K562 (cell line): ENCODE data around the gene RNU6-1.

Experiments used
- BHLHE40 ChIP-seq: IDR thresholded peaks from 2 replicates; pipeline ENCODE4 v1.6.1; 2011; ENCODE audit warnings: low read length, improper control_type of control experiment
- CCAR2 ChIP-seq: fragments of 200-400 bp; formaldehyde crosslinking; IDR thresholded peaks from 2 replicates; pipeline ENCODE4 v1.6.1; 2017; ENCODE audit warnings: mild to moderate bottlenecking, low read depth, low read length
- EZH2 ChIP-seq: IDR thresholded peaks from 2 replicates; pipeline ENCODE4 v1.6.1; 2012; ENCODE audit warnings: low read depth, mild to moderate bottlenecking, inconsistent platforms, low read length, borderline replicate concordance
- POLR2A ChIP-seq: fragments of 450-650 bp; conservative IDR thresholded peaks from 2 replicates; pipeline ENCODE4 v1.6.1; 2016
- POLR3A ChIP-seq: IDR thresholded peaks from 2 replicates; pipeline ENCODE4 v1.6.1; 2011; ENCODE audit warnings: borderline replicate concordance, mild to moderate bottlenecking, moderate library complexity; ENCODE audit not compliant: insufficient read length, insufficient read depth; ENCODE audit errors: extremely low read depth
- RAD21 ChIP-seq, 2 experiments: fragments of 250-450 bp in 1 of 2; fragments of 450-650 bp in 1 of 2; sonication (Bioruptor Pico) in 1 of 2; formaldehyde crosslinking in 1 of 2; IDR thresholded peaks in 1 of 2; conservative IDR thresholded peaks in 1 of 2; 2 replicates each; pipeline versions ENCODE4 v1.4.0 to v1.8.0; 2020 to 2022; ENCODE audit warnings: mild to moderate bottlenecking in 2 of 2, moderate library complexity in 1 of 2
- TCF7 ChIP-seq: sonication (generic); IDR thresholded peaks from 2 replicates; pipeline ENCODE4 v1.6.1; 2016; ENCODE audit warnings: antibody characterized with exemption, borderline replicate concordance
- TRIM24 ChIP-seq, 2 experiments: fragments of 450-650 bp; IDR thresholded peaks; 2 replicates each; pipeline ENCODE4 v1.6.1; 2016
- ZNF143 ChIP-seq: sonication (generic); formaldehyde crosslinking; IDR thresholded peaks from 2 replicates; pipeline ENCODE4 v1.9.0; 2022; ENCODE audit warnings: mild to moderate bottlenecking, missing genetic modification reagents
- ZNF282 ChIP-seq: sonication (generic); formaldehyde crosslinking; IDR thresholded peaks from 2 replicates; pipeline ENCODE4 v1.8.1; 2023; ENCODE audit warnings: missing genetic modification reagents
- TF ChIP-seq, protein P1 (sequence below), 3 experiments: IDR thresholded peaks in 2 of 3; conservative IDR thresholded peaks in 1 of 3; 2 replicates each; pipeline ENCODE4 v1.5.1; 2011 to 2012; ENCODE audit warnings: low read length in 3 of 3, mild to moderate bottlenecking in 3 of 3, control low read depth in 2 of 3, improper control_type of control experiment in 1 of 3, inconsistent platforms in 1 of 3, low read depth in 1 of 3, mixed read lengths in 1 of 3, moderate library complexity in 1 of 3; ENCODE audit not compliant: insufficient read depth in 2 of 3
- TF ChIP-seq, protein P2 (sequence below): fragments of 450-650 bp; formaldehyde crosslinking; IDR thresholded peaks from 2 replicates; pipeline ENCODE4 v1.4.0; 2020; ENCODE audit warnings: mild to moderate bottlenecking, moderate library complexity
- TF ChIP-seq, protein P3 (sequence below): sonication (generic); formaldehyde crosslinking; IDR thresholded peaks from 2 replicates; pipeline ENCODE4 v1.8.1; 2023; ENCODE audit warnings: mild to moderate bottlenecking, missing genetic modification reagents, moderate library complexity
- TF ChIP-seq, protein P4 (sequence below), 3 experiments: fragments of 200-800 bp in 1 of 3; sonication (Bioruptor generic) in 1 of 3; sonication (generic) in 1 of 3; formaldehyde crosslinking in 1 of 3; IDR thresholded peaks; 2 replicates each; pipeline versions ENCODE4 v1.6.1 to v1.8.0; 2016 to 2022; ENCODE audit warnings: mild to moderate bottlenecking in 2 of 3, missing compliant biosample characterization in 2 of 3, missing genetic modification characterization in 2 of 3, missing genetic modification reagents in 1 of 3

DNA sequence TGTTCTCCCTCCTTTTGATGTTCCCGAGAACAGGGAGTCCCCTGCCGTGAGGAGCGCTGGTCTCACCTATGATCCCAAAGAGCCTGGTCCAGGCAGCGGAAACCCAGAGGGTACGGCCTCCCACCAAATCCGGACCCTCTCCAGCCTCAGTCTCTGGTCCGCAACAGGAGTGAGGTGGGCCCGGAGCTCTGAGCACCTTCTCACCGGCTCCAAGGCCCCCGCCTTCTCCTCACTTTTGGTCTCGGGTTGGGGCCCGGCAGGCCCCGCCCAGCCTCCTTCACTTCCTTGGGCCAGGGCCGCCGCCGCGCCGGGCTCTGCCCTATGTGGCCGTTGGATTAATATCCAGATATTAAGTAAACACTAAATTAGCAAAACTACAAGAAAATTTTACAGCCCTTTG lies 20.2 kb downstream of the RNU6-1 start:
- TF ChIP-seq, protein P1, sequence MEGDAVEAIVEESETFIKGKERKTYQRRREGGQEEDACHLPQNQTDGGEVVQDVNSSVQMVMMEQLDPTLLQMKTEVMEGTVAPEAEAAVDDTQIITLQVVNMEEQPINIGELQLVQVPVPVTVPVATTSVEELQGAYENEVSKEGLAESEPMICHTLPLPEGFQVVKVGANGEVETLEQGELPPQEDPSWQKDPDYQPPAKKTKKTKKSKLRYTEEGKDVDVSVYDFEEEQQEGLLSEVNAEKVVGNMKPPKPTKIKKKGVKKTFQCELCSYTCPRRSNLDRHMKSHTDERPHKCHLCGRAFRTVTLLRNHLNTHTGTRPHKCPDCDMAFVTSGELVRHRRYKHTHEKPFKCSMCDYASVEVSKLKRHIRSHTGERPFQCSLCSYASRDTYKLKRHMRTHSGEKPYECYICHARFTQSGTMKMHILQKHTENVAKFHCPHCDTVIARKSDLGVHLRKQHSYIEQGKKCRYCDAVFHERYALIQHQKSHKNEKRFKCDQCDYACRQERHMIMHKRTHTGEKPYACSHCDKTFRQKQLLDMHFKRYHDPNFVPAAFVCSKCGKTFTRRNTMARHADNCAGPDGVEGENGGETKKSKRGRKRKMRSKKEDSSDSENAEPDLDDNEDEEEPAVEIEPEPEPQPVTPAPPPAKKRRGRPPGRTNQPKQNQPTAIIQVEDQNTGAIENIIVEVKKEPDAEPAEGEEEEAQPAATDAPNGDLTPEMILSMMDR (IDR thresholded peaks at IDR 0.05 in 2 of 3, conservative IDR thresholded peaks at IDR 0.05 in 1 of 3; ENCODE audit: insufficient read depth in 2 of 3, low read depth in 1 of 3, low read length in 3 of 3), result no peak
- TF ChIP-seq, protein P2, sequence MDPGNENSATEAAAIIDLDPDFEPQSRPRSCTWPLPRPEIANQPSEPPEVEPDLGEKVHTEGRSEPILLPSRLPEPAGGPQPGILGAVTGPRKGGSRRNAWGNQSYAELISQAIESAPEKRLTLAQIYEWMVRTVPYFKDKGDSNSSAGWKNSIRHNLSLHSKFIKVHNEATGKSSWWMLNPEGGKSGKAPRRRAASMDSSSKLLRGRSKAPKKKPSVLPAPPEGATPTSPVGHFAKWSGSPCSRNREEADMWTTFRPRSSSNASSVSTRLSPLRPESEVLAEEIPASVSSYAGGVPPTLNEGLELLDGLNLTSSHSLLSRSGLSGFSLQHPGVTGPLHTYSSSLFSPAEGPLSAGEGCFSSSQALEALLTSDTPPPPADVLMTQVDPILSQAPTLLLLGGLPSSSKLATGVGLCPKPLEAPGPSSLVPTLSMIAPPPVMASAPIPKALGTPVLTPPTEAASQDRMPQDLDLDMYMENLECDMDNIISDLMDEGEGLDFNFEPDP, result no peak
- TF ChIP-seq, protein P3, sequence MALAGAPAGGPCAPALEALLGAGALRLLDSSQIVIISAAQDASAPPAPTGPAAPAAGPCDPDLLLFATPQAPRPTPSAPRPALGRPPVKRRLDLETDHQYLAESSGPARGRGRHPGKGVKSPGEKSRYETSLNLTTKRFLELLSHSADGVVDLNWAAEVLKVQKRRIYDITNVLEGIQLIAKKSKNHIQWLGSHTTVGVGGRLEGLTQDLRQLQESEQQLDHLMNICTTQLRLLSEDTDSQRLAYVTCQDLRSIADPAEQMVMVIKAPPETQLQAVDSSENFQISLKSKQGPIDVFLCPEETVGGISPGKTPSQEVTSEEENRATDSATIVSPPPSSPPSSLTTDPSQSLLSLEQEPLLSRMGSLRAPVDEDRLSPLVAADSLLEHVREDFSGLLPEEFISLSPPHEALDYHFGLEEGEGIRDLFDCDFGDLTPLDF (CRISPR knock-in tag), result no peak
- TF ChIP-seq BHLHE40, result no peak
- no peak for TF ChIP-seq ZNF282
- TF ChIP-seq ZNF143, result no peak
- no peak for TF ChIP-seq POLR2A
- no peak for TF ChIP-seq EZH2
- no peak for TF ChIP-seq TCF7
- no peak for TF ChIP-seq CCAR2
- TF ChIP-seq, protein P4, sequence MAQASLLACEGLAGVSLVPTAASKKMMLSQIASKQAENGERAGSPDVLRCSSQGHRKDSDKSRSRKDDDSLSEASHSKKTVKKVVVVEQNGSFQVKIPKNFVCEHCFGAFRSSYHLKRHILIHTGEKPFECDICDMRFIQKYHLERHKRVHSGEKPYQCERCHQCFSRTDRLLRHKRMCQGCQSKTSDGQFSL (CRISPR knock-in tag; IDR thresholded peaks at IDR 0.05), result no peak
- TF ChIP-seq, protein P4 (tag; IDR thresholded peaks at IDR 0.05), result no peak
- TF ChIP-seq POLR3A, result no peak
- no peak for TF ChIP-seq RAD21 (CRISPR knock-in tag; conservative IDR thresholded peaks at IDR 0.05 in 1 of 2, IDR thresholded peaks at IDR 0.05 in 1 of 2)
- no peak for TF ChIP-seq TRIM24 (IDR thresholded peaks at IDR 0.05)
